HG02678 (cell line): ENCODE data around the gene ARHGEF4.

Experiments used
- ATAC-seq: cut with Tn5 transposase; IDR thresholded peaks from one replicate; pipeline ENCODE4 v1.9.1; 2021; ENCODE audit warnings: mild to moderate bottlenecking, moderate library complexity; ENCODE audit not compliant: unreplicated experiment

ARHGEF4 gene

DNA sequence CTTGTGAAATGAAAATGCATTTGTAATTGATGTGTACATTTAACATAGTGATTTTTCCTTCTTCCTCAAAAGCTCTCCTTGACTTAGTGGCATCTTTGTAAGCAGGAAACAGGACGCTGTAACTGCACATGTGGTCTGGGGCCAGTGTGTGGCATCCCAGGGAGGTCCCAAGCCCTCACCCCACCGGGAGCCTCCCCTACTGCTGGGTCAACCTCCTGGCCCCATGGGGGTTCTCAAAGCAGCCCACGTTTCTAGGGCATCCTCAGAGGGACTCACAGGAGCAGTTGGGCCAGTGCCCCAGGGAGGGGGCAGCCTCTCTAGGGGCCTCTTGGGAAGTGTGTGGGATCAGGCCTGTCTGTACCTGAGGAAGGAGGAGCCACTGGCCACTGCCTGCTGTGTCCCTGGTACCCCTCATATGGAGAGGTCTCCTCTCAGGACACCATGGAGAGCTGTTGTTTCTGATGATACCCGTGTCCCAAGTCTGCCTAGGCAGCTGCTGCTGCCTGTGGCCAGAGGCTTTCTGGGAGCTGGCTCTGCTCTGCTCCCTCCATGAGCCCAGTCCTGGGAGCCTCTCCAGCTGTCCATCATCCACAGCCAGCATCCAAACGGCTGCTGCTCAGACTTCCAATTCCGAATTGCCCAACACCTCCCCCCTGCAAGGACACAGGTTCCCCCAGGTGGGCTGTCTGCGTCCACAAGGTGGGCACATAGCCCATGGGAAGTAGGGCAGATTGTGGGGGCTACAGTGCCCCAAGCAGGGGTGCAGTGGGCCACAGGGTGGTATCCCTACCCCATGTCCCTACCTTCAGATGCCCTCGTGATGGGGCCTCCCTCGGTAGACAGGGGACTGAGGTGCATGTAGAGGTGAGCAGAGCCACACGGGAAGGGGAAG, 13.4 kb downstream of the ARHGEF4 start:
- ATAC-seq = no peak

DNA sequence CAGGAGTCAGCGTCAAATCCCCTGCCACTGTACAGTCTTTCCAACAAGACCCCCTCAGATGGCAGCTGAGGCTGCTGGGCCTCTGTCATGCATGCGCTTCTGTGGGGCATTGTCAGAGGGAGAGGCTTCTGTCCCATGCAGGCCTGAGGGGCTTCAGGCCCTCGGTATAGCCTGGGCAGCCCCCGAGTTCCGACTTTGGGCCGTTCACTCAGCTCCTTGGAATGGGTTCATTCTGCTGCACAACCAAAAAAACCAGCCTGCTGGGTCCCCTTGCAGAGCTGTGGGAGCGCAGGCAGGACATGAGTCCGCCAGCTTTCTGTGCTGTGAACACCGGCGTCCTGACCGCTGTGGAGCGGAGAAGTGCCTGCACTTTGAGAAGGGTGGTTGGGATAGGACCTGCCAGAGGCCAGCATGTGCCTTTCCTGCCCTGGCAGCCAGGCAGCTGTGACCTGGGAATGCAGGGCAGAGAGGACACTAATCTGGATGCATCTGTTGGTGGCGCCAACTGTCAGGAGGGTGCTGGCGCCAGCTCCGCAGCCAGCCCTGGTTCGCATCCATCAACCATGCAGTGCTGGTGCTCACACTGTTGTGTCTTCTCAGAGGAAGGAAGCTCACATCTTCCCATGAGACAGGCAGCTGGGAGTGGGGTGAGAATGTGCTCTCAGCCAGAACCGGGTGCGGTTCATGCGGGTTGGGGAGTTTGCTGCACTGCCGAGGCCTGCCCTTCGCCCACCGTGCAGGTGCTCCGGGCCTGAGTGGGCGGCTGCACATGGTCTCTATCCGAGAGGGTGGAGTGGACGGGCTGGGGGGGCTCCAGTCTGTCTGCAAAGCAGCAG, 14.3 kb downstream of the ARHGEF4 start:
- peak; percentile 67 for ATAC-seq

DNA sequence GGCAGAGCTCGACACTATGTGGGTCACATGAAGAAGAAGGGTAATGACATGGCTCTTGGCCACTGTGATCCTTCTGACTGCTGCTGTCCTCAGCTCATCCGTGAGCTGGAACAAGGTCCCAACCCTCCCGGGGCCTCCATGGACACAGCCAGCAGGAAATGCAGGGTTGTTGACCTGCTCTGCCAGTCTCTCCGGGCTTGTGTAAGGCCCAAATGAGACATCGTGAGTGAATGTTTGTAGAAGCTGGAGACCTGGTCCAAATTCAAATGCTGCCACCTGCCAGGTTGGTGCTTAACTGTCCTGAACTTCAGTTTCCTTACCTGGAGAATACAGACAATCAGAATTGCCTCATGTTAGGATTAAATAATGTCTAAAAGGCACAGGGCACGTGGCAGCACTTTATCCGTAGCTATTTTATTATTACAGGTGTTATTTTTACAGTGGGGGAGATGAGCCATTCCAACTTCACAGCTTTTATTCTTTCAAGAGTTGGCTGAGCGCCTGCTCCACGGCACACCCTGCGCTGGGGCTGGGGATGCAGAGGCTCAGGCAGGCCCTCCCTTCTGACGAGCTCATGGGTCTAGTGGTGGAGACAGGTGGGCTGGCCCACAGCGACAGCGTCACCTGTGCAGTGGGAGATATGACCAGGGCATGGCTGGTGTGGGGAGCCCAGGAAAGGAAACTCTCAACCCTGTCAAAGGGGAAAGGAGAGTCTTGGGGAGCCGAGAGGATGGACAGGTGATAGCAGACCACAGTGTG, 15.1 kb downstream of the ARHGEF4 start:
- ATAC-seq = no peak

DNA sequence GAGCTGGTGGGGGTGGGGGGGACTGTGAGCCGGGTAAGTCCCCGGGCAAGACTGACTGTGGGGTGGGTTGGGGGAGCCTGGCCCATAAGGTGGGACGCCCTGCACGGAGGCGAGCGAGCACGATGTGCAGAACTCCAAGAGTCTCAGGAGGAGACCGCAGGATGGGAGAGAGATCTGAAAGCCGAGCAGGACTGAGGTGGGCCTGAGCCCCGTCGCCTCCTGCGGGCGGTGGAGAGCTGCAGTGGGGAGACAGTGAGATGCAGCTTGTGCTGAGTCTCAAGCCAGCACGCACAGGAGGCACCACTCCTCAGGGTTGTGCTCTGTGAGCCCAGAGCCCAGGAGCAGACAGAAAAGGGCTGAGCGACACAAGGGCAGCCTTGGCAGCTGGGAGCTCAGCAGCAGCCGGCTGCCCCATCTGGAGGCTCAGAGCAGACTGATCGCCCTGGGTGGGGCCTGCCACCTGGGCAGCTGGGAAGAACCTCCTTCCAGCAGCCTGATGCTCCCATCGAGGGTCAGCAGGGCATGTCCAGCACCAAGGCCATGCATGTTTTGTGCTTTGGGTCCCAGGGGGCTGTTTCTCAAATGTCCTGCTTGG, 15.9 kb downstream of the ARHGEF4 start:
- no peak for ATAC-seq

DNA sequence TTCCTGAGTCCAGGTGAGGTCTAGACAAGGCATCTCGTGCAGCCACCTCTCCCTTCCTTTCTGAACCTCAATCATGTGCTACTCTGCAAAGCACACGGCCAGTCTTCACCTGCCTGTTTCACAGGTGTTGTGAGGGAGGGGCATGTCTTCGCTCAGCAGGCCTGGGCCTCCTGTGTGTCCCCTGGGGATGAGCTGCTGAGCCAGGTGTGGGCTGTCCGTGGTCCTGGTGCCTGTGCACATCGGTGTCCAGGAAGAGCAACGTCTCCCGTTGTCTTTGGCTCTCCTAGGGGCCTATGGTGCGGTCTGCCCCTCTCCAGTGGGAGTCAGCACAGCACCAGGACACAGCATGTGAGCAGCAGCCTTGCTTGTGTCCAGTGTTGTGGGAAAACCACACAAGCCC, 16.7 kb downstream of the ARHGEF4 start:
- ATAC-seq = no peak

DNA sequence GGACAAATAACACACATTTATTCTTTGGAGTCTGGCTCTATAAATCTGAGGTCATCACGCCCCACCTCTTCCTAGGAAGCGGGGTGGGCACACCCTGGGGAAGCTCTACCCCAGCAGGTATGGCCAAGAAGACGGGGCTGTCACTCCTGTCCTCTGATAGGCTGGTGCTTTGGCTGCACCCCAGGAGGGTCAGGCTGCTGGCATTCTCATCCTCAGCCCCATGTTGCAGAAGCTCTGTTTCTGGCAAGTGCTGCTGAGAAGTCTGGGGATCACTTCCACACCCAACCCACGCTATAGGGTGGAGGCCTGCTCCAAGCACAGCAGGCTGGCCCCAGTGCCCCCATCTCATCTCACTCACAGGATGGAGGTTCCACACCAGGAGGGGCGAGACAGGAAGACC, 17.6 kb downstream of the ARHGEF4 start:
- ATAC-seq = no peak

DNA sequence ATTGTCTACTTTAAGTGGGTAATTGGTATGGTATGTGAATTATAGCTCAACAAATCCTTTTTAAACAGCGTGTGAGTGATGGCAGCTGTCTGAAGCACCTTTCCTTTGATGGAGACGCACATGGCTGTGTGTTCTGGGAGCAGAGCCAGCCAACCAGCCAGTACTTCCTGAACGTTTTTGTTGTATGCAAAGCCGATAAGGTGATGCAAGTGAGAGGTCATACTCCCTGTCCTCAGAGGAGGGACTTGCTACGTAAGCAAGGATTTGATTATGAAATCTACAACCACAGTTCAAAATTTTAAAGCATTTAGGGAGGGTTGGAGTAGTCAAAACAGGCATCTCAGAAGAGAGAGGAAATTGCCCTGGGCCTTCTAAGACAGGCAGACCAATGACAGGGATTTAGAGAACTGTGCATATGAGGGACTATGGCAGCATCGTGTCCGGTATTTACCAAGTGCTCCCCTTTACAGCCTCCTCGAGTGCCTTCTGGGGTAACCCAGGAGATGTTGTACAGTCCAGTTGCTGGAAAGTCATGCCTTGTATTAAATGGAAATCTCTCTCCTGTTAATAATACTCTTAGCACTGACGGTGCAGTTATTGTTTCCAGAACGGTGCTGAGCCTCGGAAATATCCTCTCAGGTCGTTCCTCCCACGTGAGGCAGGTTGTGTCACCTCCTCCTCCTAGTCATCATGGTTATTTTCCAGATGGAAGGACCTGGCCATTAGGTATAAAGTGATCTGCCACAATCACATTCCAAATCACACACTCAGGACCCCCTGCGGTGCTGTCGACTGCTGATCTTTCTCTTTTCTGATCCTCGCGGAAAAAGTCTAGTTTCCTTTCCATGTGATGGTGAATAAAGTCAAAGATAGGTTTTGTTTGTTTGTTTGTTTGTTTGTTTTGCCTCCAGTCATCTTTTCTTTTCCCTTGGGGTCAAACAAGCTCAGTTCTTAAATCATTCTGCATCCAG, 28.4 kb downstream of the ARHGEF4 start:
- no peak for ATAC-seq

DNA sequence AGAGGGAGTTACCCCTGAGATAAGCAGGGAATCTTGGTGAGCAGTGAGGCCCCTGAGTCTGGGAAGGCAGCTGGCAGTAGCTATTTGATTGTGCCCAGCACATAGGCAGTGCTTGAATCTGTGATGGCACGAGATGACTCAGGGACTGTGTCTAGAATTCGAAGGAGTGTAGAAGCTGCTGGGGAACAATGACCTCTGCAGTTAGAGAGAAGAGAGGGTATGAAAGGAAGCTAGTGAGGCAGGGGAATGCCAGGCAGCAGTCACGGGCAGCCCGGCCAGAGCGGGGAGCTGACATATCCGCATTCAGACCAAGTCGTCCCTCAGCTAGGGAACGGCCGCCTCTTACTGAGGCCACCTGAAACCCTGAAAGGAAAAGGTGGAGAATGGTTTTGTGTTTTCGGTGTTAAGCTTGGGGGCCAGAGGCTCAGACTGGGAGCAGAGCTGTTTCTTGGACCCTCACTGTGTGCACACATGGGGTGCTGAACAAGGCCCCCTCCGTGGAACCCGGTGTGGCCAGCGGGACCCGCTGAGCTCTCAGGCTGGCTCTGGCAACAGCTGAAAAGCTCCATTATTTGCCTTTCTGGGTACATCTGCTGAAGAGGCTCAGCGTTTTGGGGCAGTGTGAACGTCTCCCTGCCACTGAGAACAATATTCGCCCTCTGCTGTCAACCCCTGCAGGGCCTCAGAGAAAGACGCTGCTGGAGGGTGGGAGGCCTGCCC, 32.9 kb downstream of the ARHGEF4 start:
- ATAC-seq = no peak

DNA sequence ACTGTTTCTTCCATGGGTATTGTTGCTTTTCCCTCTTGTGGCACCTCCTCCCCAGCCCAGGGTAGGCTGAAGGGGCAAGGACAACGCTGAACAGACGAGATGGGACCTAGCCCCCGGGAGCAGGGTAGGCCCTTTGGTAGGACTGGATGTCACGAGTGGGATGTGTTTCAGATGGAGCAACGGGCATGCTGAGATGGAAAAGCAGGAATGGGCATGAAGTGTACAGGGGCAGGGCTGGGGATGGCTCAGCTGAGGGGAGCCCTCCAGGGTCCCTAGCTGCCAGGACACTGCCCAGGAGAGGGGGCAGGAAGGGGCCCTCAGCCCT, 33.4 kb downstream of the ARHGEF4 start:
- ATAC-seq = no peak

DNA sequence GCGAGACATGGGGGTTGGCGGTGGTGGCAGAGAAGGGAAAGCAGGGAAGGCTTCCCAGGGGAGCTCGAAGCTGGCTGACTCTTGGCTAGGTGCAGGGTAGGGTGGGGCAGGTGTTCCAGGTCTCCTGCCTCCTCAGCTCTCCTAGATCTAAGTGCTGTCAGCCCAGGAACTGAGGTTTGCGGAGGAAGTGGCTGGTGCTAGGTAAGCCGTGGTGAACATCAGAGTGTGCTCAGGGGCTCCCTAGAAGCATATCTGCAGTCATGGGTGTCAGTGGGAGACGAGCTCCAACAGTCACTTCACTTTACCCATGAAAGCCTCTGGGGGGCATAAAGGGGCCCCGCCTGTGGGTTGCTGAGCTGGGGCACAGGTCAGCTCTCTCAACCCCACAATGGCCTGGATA, 34.1 kb downstream of the ARHGEF4 start:
- no peak for ATAC-seq

DNA sequence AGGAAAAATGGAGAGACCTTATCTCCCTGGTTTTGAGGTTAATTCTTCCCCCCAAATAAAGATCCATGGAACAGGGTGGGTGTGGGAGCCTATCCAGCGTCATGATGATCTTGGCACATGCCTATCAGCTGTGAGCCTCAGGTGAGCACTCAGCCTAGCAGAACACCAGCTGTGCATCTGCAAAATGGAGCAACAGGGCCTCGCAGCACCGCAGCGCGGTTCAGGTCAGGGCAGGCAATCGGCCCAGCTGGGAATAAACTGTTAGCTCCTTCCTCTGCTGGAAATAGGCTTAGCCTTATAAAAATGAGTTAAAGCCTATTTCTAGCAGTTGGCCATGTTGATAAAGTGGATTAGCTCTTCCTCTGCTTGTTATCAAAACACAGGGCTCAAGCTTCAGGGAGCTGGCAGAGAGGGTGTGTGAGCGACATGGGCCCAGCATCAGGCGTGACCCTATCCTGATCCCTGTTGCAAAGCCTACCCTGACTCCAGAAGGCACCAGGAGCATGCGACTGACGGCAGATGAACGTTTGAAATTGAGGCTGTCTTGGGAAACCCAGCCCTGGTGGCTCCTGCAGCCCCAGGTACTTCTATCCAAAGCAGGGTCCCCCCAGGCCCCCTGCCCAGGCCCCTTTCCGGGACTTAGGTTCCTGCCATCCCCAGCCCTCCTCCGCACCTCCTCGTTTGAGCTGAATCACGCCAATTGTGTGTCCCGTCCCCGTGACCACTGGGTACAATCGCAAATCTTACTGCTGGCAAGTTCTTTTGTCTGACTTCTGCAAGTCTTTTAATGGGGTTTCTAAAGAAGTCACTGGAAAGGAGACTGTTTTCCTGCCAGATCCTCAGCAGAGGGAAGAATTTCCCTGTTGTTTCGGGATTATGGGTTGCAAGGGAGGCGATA, 35.4 kb downstream of the ARHGEF4 start:
- ATAC-seq = no peak

DNA sequence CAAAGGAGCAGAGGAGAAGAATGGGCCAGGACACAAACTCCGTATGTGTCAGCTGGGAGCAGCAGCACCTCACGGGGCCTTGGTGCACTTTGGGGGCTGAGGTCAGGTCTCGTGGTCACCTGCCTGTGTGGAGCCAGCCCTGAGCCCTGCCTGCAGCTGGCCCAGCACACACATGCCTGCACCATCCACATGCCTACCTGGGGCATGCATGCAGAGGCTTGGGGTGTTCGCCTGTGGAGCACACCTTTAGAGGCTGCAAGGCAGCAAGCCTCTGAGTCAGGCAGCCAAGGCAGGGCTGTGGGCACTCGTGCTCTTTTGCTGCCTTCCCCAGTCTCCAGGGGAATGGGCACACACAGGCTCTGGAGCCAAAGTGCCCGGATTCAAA, 36.0 kb downstream of the ARHGEF4 start:
- ATAC-seq = no peak

DNA sequence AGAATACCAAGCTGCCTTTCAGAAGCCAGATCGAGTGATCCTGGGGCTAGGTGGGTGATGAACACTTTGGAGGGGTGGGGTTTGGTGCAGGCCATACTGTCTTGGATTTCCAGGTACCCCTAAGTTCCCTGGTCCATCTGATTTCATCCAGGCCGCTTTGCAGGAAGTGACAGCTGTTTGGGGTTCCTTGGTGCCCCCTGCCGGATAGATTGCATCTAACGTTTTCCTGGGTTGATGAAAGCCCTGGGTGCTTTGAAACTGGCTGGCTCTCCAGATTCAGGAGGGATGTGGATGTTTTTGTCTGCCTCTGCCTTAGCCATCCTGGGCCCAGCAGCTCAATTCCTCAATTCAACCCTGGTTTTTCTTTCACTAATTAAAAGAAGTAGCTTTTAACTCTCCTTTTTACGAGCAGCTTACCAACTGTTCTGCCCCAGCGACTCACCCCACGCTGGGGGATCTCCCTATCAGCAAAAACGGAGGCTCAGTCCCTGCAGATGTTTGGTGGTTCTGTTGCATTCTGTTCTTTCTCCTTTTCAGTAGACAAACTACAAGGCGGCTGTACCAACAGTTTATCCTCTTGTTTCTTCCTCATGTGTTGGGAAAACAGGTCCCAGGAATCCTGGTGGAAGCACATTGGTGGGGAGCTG, 37.1 kb downstream of the ARHGEF4 start:
- peak; percentile 89 for ATAC-seq

DNA sequence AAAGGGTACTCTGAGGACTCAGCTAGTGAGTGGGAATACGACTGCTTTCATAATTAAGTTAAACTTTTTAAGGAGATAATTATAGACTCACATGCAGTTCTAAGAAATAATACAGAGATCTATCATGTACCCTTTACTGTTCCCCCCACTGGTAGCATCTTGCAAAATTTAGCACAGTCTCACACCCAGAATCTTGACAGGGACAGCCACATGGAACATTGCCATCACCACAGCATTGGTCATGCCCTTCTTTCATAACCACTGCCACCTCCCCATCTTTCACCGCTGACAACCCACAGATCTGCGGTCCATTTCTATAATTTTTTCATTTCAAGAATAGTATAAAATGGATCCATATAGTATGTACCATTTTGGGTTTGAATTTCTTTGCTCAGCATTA, 37.8 kb downstream of the ARHGEF4 start:
- ATAC-seq = no peak

DNA sequence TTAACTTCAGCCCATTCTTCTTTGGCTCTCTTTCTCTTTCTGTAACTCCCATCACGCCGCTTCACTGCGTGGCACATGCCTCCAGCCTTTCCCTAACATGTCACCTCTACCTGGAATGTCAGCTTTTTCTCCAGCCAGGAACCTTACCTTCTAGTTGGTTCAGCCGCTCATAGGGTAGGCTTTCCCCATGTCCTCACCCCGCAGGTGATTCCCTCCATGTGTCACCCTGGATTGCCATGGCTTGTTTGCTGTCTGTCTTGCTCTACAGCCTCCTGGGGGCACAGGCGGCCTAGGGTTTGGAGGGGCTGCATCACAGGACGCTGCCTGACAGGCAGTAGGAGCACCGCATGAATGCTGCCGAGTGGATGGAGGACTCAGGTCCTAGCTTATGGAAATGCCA, 39.2 kb downstream of the ARHGEF4 start:
- no peak for ATAC-seq

DNA sequence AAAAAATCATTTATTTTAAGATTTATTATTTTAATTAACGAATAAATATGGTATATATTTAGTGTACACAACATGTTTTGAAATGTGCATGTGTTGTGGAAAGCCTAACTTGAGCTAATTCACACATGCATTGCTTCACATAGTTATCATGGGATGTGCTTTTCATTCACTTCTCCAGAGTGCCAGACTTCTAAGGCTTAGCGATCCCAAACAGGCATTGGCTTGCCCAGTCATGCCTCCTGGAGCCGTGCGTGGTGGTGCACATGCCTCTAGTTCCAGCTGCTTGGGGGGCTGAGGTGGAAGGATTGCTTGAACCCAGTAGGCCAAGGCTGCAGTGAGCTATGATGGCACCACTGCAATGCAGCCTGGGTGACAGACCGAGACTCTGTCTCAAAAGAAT, 40.5 kb downstream of the ARHGEF4 start:
- ATAC-seq = no peak

DNA sequence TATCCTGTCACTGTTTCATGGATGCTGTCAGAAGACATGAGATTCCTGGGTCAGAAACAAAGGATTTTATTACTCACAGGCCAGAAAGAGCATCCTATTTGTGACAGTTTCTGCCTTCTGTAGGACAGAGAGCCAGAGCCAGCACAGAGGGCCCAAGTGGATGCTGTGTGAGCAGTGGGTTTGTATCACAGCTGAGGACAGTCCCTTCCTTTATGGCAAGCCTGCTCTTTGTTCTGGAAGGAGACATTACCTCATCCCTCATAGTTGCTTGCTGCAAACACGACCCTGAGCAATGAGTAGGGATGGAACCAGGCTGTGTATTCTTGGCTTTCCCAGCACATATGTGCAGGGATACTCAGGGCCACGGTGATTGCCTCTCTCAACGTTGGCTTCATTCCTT, 41.6 kb downstream of the ARHGEF4 start:
- ATAC-seq = no peak

DNA sequence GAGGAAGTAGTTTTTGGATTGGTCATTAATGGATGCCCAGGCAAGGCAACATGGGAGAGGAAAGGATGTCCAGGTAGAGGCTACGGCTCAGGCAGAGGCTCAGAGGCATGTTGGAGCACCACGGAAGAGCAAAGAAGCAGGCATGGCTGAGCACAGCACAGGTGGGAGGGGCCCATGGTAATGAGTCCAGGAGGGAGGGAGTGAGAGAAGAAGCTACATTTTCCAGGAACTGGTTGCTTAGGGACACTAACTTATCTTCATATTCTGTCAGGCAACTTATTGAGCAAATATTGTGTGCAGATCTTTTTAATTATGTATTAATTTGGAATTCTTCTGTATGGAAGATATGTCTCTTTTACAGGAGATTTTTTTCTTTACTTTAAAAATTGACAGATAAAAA, 42.2 kb downstream of the ARHGEF4 start:
- ATAC-seq = no peak
